Measurements from ENCODE around the gene CIB2. TPM values are rescaled to one million over a fixed set of nuclear protein-coding genes. Genes with fewer than 3 reads are reported as not detected.

Gene CIB2
- total and polyA plus RNA-seq, 2 donors (not counting 1 experiment from before 2014, with no cell fraction given): 0.97 to 3.2 TPM

DNA sequence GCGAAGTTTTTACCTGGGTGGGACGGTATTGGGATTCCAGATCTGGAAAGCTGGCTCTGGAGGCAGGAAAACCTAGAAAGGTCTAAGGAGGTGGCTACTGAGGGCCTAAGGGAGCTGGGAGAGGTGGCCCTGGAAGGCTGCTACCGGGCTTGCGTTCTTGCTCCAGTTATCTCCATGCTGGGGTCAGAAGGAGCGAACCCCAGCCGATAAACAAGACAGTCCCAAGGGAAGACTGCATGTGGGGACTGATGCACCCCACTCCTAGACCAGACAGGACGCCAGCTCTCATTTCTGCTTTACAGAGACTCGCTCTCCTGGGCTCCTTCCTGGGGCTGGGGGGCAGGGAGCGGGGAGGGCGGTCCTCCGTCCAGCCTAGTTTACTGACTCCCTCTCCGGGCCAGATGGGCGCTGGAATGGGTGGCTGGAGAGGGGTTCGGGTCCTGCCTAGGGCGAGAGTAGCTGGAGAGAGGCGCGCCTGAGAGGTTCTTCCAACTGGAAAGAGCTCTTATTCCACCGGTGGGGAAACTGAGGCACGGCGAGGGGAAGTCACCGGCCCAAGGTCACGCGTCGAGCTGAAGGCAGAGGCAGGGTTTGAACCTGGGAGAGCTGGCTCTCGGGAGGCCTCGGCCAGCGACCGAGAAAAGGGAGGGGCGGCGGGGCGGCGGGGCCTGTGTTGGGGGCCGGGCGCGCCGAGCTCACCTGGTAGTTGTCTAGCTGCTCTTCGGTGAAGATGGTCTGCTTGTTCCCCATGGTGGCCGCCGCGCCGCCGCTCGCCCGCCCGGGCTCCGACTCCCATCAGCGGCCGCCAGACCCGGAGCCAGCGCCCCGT is 565 bp downstream of the CIB2 start:
- peaks cover 12 to 14% of the 10 kb centered on the region in 2 donors for H3K4me1 ChIP-seq (ENCODE audit: control insufficient read depth in 2 of 2, insufficient read depth in 2 of 2, low read length in 2 of 2)
- H4K20me1 ChIP-seq (ENCODE audit: control insufficient read depth, insufficient read depth, low read length, poor library complexity, severe bottlenecking): no peaks in the 10 kb centered on the region
- no peak for TF ChIP-seq EZH2 (IDR thresholded peaks at IDR 0.05; ENCODE audit: borderline replicate concordance, insufficient read depth, low read depth, low read length, poor library complexity, severe bottlenecking)
- TF ChIP-seq CTCF (IDR thresholded peaks at IDR 0.05): no peak
- no peaks in the 10 kb centered on the region for H3K36me3 ChIP-seq (replicated peaks in 1 of 2; ENCODE audit: control extremely low read depth in 1 of 2, control insufficient read depth in 1 of 2, extremely low read depth in 1 of 2, insufficient read depth in 2 of 2, low read length in 1 of 2)
- Mint-ChIP-seq H3K27me3 (no peaks in the 10 kb centered on the region), H3K4me3 (peak overlapping the region; percentile 85), H3K4me1 (peaks cover 14% of the 10 kb centered on the region), H3K27ac (peak overlapping the region; percentile 86), H3K9me3 (ENCODE audit: insufficient read depth) (no peaks in the 10 kb centered on the region)
- no peaks in the 10 kb centered on the region for H3K27me3 ChIP-seq (replicated peaks in 1 of 4; ENCODE audit: control extremely low read depth in 1 of 4, control insufficient read depth in 3 of 4, insufficient read depth in 4 of 4, low read length in 3 of 4)
- DNase-seq (peak; percentile 31), ATAC-seq (ENCODE audit: low read depth) (peak; percentile 42)
- WGBS (ENCODE audit: insufficient coverage): 40% methylated on average over 47 of the region's 51 CpGs
- intact Hi-C loops (cut with micrococcal nuclease): loop anchor here (1.0 to 2.0 kb wide), 6 partner anchors 17 to 308 kb away; partner anchors contain the start of genes IDH3A and IREB2
- peak overlapping the region; percentile 97 for H3K4me2 ChIP-seq (replicated peaks; ENCODE audit: low read depth, low read length, poor library complexity, severe bottlenecking)
- H3K9ac ChIP-seq (ENCODE audit: low read length): peak overlapping the region; percentile 80
- peak overlapping the region in 3 of 5 experiments; percentile 11 to 72 (median 67) for H3K4me3 ChIP-seq (ENCODE audit: control extremely low read depth in 1 of 5, extremely low read depth in 1 of 5, insufficient read depth in 1 of 5, low read depth in 2 of 5, low read length in 4 of 5)
- ChIA-PET CTCF (interaction anchor here (0.7 to 15.2 kb wide), 16 partner anchors 9 to 292 kb away, joined by 3 to 322 read pairs (median 5); no protein-coding TSS in a partner anchor), POLR2A (interaction anchor here (0.6 to 2.4 kb wide), 3 partner anchors 42 to 112 kb away, joined by 7 to 11 read pairs (median 7); no protein-coding TSS in a partner anchor)
- peak overlapping the region in 1 of 2 donors; percentile 48 for H3K27ac ChIP-seq (ENCODE audit: low read length in 2 of 2)
- no peaks in the 10 kb centered on the region for H3K79me2 ChIP-seq (ENCODE audit: control insufficient read depth, insufficient read depth, low read length)
- peak overlapping the region; percentile 96 for H2AFZ ChIP-seq (ENCODE audit: insufficient read depth, low read depth, low read length, poor library complexity, severe bottlenecking)
- H3K9me3 ChIP-seq (ENCODE audit: control extremely low read depth in 1 of 3, control insufficient read depth in 2 of 3, insufficient read depth in 1 of 3, low read length in 2 of 3): no peaks in the 10 kb centered on the region
